HepG2 (cell line): ENCODE measurements around the gene ROPN1B. TPM values are rescaled to one million over a fixed set of nuclear protein-coding genes. Genes with fewer than 3 reads are reported as not detected.
"Not testable (repeated sequence)": the region's sequence is repeated elsewhere in the genome, so short reads cannot be mapped to it uniquely, and the experiment has no call there.

Experiments used
- ATAC-seq: fragments of 200-7000 bp; cut with Tn5 transposase; 3 replicates; pipeline ENCODE4 v1.9.1; 2020; ENCODE audit warnings: mild to moderate bottlenecking, moderate library complexity
- BruUV-seq: library from RNA; stranded (reverse); fragments of 400-500 nt; replicated peaks from 2 replicates; lab custom pipeline; 2021; lab: Mats Ljungman, UMichigan
- CTCF ChIA-PET: fragments of 300-600 bp; formaldehyde crosslinking; extraction: SDS; loops from one replicate; lab custom pipeline; 2021; ENCODE audit warnings: low total read pairs, inconsistent platforms, low intra/inter-chr PET ratio; lab: Yijun Ruan, JAX
- POLR2A ChIA-PET: fragments of 350-600 bp; sonication (Branson Sonifier 250); formaldehyde crosslinking; loops from one replicate; lab custom pipeline; 2020; ENCODE audit warnings: antibody characterized with exemption, inconsistent platforms; lab: Yijun Ruan, JAX
- DNase-seq: peaks from one replicate; pipeline ENCODE4 v3.0.0-alpha.2; 2015; ENCODE audit warnings: low spot score
- FAIRE-seq: peaks from 3 replicates; lab custom pipeline; 2011; peaks lifted over from hg19 to GRCh38; lab: Jason Lieb, UNC
- H2AFZ ChIP-seq: one replicate; pipeline ENCODE4 v1.6.1; 2011; ENCODE audit warnings: low read length, inconsistent platforms
- H3K27ac ChIP-seq: fragments of 300-600 bp; 3 replicates; pipeline ENCODE4 v1.8.0; 2011; ENCODE audit warnings: mixed run types, mild to moderate bottlenecking, mixed read lengths, low read length, inconsistent platforms; ENCODE audit not compliant: insufficient read depth; ENCODE audit errors: extremely low read length
- H3K27me3 ChIP-seq, 2 experiments: fragments of 200-600 bp in 1 of 2; 2 replicates in 1 of 2; 3 replicates in 1 of 2; pipeline versions ENCODE4 v1.6.0 to v1.8.0; 2011; ENCODE audit warnings: low read length in 2 of 2, mild to moderate bottlenecking in 2 of 2, moderate library complexity in 2 of 2, inconsistent platforms in 1 of 2; ENCODE audit not compliant: insufficient read depth in 2 of 2, control insufficient read depth in 1 of 2
- H3K36me3 ChIP-seq, 2 experiments: fragments of 200-600 bp in 1 of 2; replicated peaks in 1 of 2; 2 replicates in 1 of 2; 3 replicates in 1 of 2; pipeline versions ENCODE4 v1.5.1 to v1.8.0; 2011; ENCODE audit warnings: low read length in 2 of 2, inconsistent platforms in 1 of 2; ENCODE audit not compliant: insufficient read depth in 2 of 2, control insufficient read depth in 1 of 2
- H3K4me1 ChIP-seq: 2 replicates; pipeline ENCODE4 v1.5.1; 2012; ENCODE audit warnings: low read length, inconsistent platforms; ENCODE audit not compliant: insufficient read depth
- H3K4me2 ChIP-seq: 2 replicates; pipeline ENCODE4 v1.6.0; 2011; ENCODE audit warnings: low read depth, low read length, inconsistent platforms
- H3K4me3 ChIP-seq, 3 experiments: fragments of 200-600 bp in 1 of 3; sonication (generic), shearing (Covaris generic) in 1 of 3; replicated peaks in 1 of 3; 2 replicates each; pipeline ENCODE4 v1.5.1; 2011 to 2016; ENCODE audit warnings: low read length in 3 of 3, inconsistent platforms in 2 of 3, low read depth in 2 of 3, mild to moderate bottlenecking in 2 of 3, control low read depth in 1 of 3, mixed read lengths in 1 of 3; ENCODE audit not compliant: insufficient read depth in 1 of 3
- H3K79me2 ChIP-seq: one replicate; pipeline ENCODE4 v1.6.1; 2011; ENCODE audit warnings: low read length, inconsistent platforms; ENCODE audit not compliant: insufficient read depth
- H3K9ac ChIP-seq: 2 replicates; pipeline ENCODE4 v1.6.0; 2011; ENCODE audit warnings: mild to moderate bottlenecking, low read depth, low read length, inconsistent platforms; ENCODE audit not compliant: insufficient read depth
- H3K9me3 ChIP-seq: 2 replicates; pipeline ENCODE4 v1.5.1; 2012; ENCODE audit warnings: mild to moderate bottlenecking, low read length
- H4K20me1 ChIP-seq: 2 replicates; pipeline ENCODE4 v1.6.0; 2011; ENCODE audit warnings: inconsistent platforms, mild to moderate bottlenecking, low read length, moderate library complexity; ENCODE audit not compliant: insufficient read depth
- WGBS: methylation state at CpG from one replicate; pipeline ENCODE4 v1.1.6; 2017; ENCODE audit warnings: low lambda C conversion rate; 5-methylcytosine and 5-hydroxymethylcytosine counted together
- in situ Hi-C: cut with HindIII; loops from 2 replicates; pipeline ENCODE4 v1.10.0; 2017; ENCODE audit warnings: low pct_unique_long_range_greater_than_20kb; ENCODE audit not compliant: extremely low pct_ligation_motif_present
- intact Hi-C: fragments of 100-400 bp; cut with micrococcal nuclease; formaldehyde crosslinking; loops from one replicate; pipeline ENCODE4 v1.10.0; 2022; ENCODE audit not compliant: unreplicated experiment
- polyA plus RNA-seq, 8 experiments: library from polyadenylated mRNA; depleted of rRNA in 3 of 8; stranded (reverse) in 7 of 8; unstranded in 1 of 8; fragments of >200 nt; fragmentation: Illumina TruSeq in 4 of 8; extraction: Trizol in 4 of 8; gene quantifications; 2 replicates each; pipeline versions ENCODE4 v1.2.1 to v1.2.3, GENCODE V29; 2011 to 2016; ENCODE audit warnings: low read depth in 4 of 8, missing spikeins in 1 of 8, mixed read lengths in 1 of 8; ENCODE audit not compliant: insufficient read depth in 1 of 8
- total RNA-seq, 5 experiments: library from RNA; depleted of rRNA; stranded (reverse); fragments of >200 nt; fragmentation: Illumina TruSeq; extraction: Trizol; gene quantifications; 2 replicates each; pipeline ENCODE4 v1.2.3, GENCODE V29; 2016; ENCODE audit warnings: low read depth in 1 of 5

ROPN1B gene
- total and polyA plus RNA-seq, 2 of the 13 experiments (the other 11 are each of a cell fraction or from before 2014, with no cell fraction given), result not detected

DNA sequence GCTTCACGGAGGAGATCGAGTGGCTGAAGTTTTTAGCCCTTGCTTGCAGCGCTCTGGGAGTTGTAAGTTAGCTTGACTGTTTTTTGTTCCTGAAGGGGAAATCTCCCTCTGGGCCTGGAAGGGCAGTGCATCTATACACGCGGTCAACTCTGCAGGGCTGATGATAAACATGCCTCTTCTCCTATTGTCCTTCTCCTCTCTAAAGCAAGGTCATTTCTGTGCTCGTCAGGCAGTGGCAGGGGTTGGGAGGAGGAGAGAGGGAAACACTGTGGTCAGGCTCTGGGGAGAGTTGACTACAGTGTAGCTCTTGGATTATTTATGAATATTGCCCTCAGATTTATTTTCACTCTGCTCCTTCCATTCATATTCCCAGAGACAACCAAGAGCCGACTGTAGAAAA, 8.1 kb downstream of the ROPN1B start:
- H2AFZ ChIP-seq, H3K4me3 ChIP-seq, H3K79me2 ChIP-seq, in situ Hi-C loops, CTCF ChIA-PET, H3K9me3 ChIP-seq, ATAC-seq, H3K36me3 ChIP-seq, POLR2A ChIA-PET, H3K9ac ChIP-seq, BruUV-seq, DNase-seq, FAIRE-seq, H3K4me1 ChIP-seq, H4K20me1 ChIP-seq, H3K27me3 ChIP-seq, H3K4me2 ChIP-seq, H3K27ac ChIP-seq: not testable (repeated sequence)
- WGBS, result 34% methylated on average over 2 of the region's 7 CpGs
- intact Hi-C loops, result loop anchor here (10.0 kb wide), 2 partner anchors 138 to 228 kb away; no protein-coding TSS in a partner anchor

DNA sequence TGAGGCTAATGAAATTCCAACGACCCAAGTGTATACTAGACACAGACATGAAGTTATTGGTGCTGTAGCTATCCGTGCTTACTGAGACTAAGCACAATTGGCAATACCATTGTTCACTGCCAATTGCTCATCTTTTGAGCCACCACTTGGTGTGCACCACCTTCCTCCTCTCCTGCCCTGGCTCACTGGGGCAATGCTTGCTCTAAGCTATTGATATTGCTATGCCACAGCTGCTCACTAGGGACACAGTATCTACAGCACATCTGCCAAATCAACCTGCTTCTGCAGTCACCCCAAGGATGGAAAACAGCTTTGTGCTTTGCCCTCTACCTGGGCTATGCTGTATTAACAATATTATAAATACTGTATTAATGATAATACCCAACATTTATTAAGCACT, 16.0 kb downstream of the ROPN1B start:
- H3K9ac ChIP-seq, H3K4me3 ChIP-seq, BruUV-seq, H3K4me1 ChIP-seq, H3K27ac ChIP-seq, H4K20me1 ChIP-seq, H3K79me2 ChIP-seq, H2AFZ ChIP-seq, H3K36me3 ChIP-seq, H3K4me2 ChIP-seq, intact Hi-C loops, H3K9me3 ChIP-seq, POLR2A ChIA-PET, in situ Hi-C loops, CTCF ChIA-PET, H3K27me3 ChIP-seq, DNase-seq: not testable (repeated sequence)
- FAIRE-seq (peak; percentile 58), ATAC-seq (peak; percentile 91)
- 29% methylated on average over 1 of the region's 2 CpGs for WGBS
